SH-SY5Y (cell line): ENCODE data around the gene COLEC11.
A peak's percentile ranks its signal among the peaks of the same experiment; 100 is the strongest.

ENCODE experiments used
- GATA2 ChIP-seq: IDR thresholded peaks from 2 replicates; pipeline ENCODE4 v1.6.1; 2011; ENCODE audit warnings: mild to moderate bottlenecking, low read depth, low read length
- GATA3 ChIP-seq: IDR thresholded peaks from 2 replicates; pipeline ENCODE4 v1.6.1; 2011; ENCODE audit warnings: low read depth, mild to moderate bottlenecking, low read length, moderate library complexity

COLEC11 gene

DNA sequence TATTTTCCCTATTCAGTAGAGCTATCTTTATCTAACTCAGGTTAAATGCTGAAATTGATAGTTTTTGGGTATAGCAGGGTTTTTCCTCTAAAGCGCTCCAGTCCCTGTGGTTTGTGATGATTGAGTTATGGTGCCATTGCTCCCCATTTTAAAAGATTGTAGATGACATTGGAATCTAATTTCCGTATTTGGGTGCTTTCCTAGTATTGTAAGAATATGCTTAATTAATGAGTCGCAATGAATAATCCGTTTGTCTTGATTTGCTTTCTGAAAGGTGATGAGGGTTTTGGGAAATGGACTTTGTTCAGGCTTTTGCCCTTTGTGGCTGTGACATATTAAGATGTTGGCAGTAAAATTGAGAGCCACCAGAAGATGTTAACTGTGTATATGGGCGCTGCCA, 15.9 kb upstream of the COLEC11 start:
- TF ChIP-seq GATA2, result no peak
- no peak for TF ChIP-seq GATA3

DNA sequence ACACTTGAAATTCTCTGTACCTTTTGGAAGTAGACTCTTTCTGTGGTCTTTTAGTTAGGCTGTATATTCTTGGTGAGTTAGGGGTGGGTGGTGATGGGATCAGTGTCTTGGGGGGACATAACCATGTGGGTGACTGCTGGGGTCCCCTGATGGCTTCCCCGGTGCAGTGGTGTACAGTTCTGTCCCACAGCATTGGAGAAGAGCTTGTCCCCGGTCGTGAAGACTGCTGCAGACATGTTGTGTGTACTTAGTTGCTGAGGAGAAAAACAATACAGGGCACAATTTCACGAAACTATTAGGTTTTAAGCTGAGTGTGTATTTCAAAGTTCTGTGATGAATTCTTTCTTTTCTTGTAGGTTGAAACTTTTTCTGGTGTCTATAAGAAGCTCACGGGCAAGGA, 14.5 kb upstream of the COLEC11 start:
- TF ChIP-seq GATA3 (no peak), GATA2 (no peak)

DNA sequence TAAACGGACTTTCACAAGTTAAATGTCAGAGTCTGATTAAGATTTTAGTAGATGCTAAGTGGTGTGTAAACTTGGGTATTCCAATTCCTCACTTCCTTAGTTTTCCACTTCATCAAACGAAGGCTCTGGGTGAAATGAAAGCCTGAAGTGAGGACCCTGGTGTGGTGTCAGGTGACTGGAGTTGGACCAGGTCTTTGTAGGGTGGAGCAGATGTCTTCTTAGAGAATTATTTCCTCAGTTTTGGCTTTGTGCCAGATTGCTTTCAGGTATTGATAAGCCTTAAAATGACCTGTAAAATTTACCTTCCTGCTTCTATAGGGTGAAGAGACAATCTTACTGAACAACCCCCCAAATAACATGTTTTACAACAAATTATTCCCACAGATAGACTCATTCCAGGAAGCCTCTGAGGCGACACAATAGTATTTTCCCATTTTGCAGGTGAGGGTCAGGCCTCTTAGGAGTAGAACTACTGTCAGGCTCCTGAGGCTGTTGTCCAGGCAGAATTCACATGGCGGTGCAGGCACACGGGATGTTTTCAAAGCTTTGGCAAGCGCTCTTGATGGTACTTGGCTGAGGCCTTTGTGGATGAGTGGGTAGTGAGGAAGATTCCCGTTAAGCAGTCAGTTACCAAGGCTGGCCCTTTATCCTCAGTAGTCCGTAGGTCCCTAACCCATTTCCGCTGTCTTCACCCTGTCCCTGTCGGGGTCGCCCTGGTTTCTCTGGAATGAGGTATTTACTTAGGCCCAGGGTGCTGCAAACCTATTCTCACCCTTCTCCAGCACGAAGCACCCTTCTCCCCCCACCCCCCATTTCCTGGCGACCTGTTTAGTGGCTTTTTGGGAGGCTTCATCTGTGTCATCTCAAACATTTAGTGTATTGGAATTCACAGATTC, 13.3 kb upstream of the COLEC11 start:
- TF ChIP-seq GATA3, result no peak
- no peak for TF ChIP-seq GATA2

DNA sequence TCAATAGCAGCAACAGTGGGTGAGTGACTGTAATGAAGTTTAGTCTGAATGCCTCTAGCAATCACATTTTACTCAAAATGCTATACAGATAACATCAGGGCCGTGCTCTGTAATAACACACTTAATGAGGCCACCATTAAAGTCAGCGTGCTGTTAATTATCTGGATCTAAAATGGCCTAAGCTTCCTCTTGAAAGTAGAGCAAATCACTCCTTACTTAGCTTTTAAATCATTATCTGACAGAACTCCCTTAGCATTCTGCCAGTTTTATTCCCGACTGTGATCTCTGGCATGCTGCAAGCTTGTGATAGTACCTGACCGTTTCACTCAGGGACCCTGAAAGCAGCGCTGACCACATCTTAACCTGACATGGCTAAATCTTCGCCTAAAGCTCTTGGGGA, 10.8 kb upstream of the COLEC11 start:
- TF ChIP-seq GATA2 (peak; percentile 94), GATA3 (peak; percentile 91)

DNA sequence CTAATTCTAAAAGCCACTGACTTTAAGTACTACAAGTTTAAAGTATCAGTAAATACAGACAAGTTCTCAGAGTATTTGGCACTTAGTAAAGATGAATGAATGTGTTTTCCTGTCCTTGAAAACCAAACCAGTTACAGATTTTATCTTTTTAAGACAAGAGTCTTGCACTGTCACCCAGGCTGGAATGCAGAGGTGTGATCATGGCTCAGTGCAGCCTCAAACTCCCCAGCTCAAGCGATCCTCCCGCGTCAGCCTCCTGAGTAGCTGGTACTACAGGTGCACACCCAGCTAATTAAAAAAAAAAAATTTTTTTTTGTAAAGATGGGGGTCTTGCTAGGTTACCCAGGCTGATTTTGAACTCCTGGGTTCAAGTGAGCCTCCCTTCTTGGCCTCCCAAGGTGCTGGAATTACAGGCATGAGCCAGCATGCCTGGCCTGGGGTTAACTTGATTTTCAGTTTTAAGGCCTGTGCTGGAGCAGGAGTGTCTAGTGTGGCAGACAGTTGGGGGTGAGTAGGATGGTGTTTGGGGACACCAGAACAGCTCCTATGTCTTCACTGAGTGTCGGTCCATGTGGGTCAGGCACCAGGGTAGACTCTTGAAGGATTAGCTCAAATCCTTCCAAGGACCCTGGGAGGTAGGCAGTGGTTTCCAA, 10.2 kb upstream of the COLEC11 start:
- TF ChIP-seq GATA3 (no peak), GATA2 (no peak)

DNA sequence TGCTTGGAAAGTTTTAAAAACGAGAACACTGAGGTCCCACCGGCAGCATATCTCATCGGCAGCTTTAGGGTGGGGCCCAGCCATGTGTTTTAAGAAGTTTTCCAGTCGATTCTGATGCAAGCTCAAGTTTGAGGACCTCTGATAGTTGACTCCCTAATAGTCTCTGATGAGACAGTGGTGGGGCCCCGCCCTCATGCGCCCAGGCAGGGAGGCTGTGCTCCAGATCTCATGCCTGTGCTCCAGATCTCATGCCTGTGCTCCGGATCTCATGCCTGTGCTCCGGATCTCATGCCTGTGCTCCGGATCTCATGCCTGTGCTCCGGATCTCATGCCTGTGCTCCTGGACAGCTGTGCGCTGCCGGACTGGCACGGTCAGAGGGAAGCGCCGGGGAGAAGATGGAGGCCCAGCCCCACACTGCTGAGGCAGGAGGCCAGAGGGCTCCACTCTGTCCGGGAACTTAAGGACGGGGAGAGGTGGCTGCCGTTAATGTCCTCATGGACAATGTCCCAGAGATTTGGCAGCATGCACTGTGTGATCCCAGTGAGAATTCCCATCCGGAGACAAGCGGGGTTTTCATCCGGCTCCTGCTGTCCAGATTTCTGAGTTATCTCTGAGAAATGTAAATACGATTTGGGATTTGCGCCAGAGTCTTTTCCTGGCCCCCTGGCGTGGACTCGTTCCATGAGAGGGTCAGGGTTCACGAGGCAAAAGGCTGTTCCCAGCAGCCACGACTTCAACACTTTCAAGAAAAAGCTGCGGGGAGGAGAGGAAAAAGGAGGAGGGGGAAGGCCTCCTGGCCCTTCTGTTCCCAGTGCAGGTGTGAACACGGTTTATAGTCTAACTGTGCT, 9.4 kb upstream of the COLEC11 start:
- no peak for TF ChIP-seq GATA3
- no peak for TF ChIP-seq GATA2

DNA sequence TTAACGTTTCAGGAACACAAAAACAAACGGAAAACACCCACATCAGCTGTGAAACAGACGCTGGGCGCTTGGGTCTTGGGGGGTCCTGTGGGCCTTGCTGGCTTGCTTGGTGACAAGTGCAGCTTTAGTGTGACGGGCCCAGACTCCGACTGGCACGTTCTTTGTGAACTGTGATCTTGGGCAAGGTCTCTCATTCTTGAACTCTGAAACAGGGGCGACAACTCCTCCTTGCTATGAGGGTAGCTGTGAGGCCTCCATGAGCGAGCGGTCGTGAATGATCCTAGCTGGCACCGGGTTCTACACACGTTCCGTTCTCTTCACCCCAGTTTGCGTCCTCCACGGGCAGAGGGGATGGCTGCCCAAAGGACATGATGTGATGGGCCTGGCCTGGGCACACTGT, 8.7 kb upstream of the COLEC11 start:
- no peak for TF ChIP-seq GATA2
- no peak for TF ChIP-seq GATA3

DNA sequence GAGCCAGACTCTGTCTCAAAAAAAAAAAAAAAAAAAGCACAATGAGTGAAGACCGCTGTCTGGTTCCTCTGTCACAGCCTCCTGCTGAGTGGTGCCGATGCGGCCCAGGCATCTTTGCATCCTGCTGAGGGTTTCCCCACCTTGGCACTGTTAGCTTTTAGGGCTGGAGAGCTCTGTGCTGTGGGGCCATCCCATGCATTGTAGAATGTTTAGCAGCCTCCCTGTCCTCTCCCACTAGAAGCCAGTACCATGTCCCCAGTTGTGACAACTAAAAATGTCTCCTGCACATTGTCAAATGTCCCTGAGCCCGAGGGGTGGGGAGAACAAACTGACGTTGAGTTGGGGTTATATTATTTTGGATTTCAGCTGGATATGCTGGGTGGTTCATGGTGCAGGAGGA, 7.9 kb upstream of the COLEC11 start:
- TF ChIP-seq GATA3 (no peak), GATA2 (no peak)

DNA sequence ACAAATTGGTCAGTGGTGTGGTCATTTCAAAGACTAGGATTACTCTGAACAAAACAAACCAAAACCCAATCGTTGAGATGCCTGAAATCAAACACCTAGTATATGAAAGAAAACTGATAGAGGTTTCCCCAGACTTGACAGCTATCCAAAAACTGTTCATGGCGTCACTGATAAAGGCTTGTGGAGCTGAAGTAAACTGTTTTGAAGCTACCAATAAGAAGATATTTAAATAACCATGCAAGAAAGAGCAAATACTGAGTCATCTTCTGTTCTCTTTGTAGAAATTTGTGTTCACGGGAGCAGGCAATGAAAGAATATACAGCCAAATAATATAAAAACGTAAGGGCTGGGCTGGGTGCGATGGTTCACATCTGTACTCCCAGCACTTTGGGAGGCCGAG, 7.5 kb upstream of the COLEC11 start:
- TF ChIP-seq GATA3 (no peak), GATA2 (no peak)

DNA sequence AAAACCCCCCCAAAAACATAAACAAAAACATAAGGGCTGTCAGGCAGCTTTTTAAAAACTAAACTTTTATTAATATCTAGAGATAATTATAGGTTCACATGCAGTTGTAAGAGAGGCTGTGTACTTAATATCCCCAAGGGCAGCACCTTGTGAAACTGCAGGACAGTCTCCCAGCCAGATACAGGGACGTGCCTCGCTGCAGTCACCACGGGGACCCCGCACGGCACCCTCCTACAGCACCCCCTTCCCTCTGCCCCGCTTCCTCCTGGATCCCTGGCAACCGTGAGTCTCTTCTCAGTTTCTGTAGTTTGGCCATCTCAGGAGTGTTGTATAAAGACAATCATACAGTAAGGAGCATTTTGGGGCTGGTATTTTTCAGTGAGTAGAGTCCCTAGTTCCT, 6.8 kb upstream of the COLEC11 start:
- TF ChIP-seq GATA2, result no peak
- no peak for TF ChIP-seq GATA3

DNA sequence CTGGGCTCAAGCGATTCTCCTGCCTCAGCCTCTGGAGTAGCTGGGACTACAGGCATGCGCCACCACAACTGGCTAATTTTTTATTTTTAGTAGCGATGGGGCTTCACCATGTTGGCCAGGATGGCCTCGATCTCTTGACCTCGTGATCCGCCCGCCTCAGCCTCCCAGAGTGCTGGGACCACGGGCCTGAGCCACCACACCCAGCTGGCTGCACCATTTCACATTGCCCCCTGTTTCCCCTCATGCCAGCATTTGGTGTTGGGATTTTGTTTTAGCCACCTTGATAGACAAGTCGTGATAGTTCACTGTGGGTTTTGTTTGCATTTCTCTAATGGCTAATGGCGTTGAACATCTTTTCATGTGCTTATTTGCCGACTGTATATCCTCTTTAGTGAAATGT, 5.8 kb upstream of the COLEC11 start:
- TF ChIP-seq GATA3 (no peak), GATA2 (no peak)

DNA sequence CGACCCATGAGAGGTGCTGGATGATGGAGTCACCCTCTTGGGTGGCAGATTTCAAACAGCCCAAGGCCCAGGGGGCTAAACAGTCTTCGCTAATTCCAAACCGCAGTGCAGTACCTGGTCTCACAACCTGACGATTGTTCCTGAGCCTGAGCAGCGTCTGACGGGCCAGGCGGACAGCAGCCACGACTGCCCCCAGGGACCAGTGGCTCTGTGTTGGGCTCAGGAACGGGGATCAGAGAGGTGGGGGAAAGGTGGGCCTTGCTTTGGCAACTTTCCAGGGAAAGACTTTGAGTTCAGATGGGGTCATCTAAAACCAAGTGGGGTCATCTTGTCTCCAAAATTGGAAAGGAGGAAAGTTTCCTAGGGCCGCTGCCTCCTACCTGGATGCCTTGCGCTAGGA, 492 bp downstream of the COLEC11 start:
- TF ChIP-seq GATA2, result no peak
- TF ChIP-seq GATA3, result no peak

DNA sequence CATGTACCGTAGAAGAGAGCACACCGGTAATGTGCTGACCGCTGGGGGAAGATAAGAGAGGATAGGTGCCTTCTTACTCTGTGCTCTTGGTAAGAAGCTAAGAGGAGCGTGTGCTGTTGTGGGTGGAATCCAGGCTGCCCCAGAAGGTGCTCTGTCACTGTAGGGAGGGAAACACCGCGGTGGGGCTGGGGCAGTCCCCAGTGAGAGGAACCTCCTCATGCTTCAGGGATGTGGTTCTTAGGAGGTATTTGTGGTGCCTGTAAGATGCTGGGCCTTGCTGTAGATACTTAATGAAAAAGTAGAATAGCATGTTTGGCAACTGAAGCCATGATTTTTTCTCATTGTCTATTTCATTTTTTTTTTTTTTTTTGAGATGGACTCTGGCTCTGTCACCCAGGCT, 1.1 kb downstream of the COLEC11 start:
- no peak for TF ChIP-seq GATA2
- TF ChIP-seq GATA3, result no peak

DNA sequence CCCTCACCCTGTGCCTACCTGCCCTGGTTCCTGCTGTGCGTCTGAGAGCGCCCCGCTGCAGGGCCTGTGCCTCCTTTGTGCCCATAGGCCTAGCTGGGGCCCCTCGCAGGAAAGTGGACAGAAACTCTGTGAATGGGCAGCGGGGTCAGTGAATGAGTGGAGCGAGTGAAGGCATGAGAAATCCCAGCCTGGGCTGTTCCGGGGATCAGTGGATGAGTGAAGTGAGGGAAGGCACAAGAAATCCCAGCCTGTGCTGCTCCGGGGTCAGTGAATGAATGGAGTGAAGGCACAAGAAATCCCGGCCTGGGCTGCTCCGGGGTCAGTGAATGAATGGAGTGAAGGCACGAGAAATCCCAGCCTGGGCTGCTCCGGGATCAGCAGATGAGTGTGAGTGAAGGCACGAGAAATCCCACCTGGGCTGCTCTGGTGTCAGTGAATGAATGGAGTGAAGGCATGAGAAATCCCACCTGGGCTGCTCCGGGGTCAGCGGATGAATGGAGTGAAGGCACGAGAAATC, 2.0 kb downstream of the COLEC11 start:
- TF ChIP-seq GATA3 (no peak), GATA2 (no peak)

DNA sequence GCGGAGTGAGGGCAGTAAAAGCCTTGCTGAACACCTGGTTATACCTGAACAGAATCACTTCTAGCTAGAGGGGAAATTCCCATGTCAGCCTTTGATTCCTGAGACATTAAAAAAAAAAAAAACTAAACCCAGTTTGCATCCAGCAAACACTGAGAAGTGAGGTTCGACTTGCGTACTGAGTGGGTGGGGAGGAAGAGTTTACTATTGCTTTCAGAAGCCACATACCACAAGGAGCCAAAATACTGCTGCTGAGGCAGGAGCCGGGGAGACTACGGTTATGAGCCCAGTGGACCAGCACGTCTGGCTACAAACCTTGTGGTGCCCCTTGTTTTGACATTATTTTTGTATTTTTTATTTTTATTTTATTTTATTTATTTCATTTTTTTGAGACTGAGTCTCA, 2.7 kb downstream of the COLEC11 start:
- TF ChIP-seq GATA3 (no peak), GATA2 (no peak)
